DMS 273 treated with DMSO at 0.1 percent for 48 hours (cell line): Measurements from ENCODE around the gene ENTR1.

Source experiments
- DNase-seq: peaks from one replicate; lab custom pipeline; 2025; lab: John Stamatoyannopoulos, UW

ENTR1 gene, protein sequence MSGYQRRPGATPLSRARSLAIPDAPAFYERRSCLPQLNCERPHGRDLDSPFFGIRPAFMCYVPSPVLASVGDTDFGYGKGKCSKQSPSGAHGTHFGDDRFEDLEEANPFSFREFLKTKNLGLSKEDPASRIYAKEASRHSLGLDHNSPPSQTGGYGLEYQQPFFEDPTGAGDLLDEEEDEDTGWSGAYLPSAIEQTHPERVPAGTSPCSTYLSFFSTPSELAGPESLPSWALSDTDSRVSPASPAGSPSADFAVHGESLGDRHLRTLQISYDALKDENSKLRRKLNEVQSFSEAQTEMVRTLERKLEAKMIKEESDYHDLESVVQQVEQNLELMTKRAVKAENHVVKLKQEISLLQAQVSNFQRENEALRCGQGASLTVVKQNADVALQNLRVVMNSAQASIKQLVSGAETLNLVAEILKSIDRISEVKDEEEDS

GRCh38 chr9:136410500-136411287 lies at the start of gene ENTR1, which contains the start of gene PMPCA:
TSS of gene ENTR1 (minus strand) at chr9:136410614. CDS start at chr9:136410397, 217 bp downstream.
TSS of gene PMPCA (plus strand) at chr9:136410658. CDS start at chr9:136410669, 11 bp downstream.
- DNase-seq, result peak; percentile 52

DNA sequence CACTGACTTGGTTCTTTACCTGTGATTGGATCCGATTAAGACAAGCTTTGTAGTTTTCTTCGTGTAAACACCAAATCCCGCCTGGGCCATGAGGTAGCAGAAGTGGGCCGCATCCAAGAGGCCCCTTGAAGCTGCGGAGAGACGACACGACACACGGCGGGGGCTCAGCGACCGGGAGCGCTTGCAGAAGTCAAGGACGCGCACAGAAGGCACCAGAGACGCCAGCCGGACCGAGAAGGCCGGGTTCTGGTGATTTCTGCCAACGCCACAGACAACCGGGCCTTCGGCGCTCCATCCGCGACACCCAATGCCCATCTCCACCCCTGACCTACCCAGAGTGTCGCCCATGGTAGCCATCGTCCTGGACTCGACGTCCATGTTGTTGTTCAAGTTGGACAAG lies 49.0 kb upstream of the ENTR1 start:
- DNase-seq, result no peak

- DNase-seq, result no peak
These were observed 46.9 kb upstream of the ENTR1 start for GRCh38 chr9:136457326-136457725.

DNA sequence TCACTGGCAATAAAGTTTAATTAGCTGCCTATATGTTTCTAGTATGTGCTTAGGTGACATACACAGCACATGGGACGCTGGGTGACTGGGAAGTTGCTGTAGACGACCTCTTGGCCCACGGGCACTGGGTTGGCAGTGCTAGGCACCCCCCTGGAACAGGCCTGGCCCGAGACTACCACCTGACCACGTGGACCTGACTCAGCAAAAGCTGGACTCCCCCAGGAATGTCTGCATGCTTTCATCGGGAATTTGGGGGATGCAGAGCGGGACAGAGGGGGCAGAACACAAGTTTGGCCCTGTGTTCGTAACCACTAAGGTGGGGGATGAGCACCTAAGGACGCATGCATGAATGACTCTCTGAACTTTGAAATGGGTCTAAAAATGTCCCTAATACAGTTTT lies 45.8 kb upstream of the ENTR1 start:
- DNase-seq, result no peak

- DNase-seq, result no peak
These were observed 44.9 kb upstream of the ENTR1 start for GRCh38 chr9:136455043-136456002.

DNA sequence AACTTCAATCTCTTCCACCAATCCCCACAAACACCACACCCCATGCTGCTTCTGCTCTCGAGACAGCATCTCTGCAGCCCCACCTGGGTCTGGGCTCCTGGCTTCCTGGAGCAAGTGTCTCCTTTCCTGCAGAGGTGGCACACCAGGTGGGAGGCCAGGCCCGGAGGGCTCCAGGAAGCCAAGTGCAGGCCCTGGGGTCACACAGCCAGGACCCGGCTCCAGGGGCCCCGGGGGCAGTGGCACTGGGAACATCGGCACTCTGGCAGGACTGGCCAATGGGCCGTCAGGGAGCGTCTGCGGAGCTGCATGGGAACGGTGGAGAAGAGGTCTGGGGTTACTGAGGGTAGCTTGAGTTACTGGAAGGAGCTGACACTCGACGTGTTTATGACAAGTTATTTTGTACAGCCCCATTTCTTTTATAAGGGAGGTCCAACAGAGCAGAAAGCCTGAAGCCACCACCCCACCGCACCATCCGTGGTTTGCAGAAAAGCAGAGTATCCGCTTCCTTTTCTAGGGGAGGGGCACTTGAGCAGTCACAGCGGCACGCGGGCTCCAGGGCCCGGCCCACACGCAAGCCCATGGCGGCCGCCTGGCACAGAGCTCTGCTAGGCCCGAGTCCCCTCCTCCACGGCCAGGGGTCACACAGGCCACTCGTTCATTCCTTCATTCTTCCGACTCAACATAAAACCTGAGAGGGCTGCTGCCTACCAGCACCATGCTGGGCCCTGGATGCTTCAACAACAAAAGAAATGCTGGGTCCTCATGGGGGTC lies 43.8 kb upstream of the ENTR1 start:
- DNase-seq, result no peak

GRCh38 chr9:136453326-136453725 lies 42.9 kb upstream of the ENTR1 start:
- no peak for DNase-seq

- DNase-seq, result no peak
These were observed 40.9 kb upstream of the ENTR1 start for GRCh38 chr9:136451221-136451877.

- DNase-seq, result no peak
These were observed 38.2 kb upstream of the ENTR1 start for GRCh38 chr9:136448655-136449054.

DNA sequence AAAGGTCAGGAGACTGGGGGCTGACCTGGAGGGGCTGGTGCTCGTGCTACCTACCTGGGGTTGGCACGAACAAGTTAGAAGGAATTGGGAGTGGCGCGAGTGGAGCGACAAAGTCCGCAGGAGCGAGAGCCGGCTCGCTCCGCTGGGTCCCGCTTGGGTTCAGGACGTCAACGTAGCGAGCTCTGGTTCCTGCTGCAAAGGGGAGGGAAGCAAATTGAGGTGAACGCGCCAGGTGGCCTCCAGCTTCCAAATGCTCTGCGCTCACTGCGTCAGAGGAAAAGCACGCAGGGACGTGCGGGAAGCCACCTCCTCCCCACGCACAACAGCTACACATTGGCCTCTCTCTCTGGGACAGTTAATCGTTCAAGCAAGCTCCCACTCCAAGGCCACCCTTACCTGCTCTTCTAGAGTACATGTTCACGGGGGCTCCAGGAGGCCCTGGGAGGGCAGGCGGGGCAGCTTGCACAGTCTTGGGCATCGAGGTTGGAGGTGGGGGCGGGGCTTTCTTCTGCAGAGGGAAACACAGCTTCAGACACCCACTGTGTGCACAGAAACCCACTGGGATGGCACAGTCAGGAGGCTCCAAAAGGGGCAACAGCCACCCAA lies 36.9 kb upstream of the ENTR1 start:
- DNase-seq, result no peak

DNA sequence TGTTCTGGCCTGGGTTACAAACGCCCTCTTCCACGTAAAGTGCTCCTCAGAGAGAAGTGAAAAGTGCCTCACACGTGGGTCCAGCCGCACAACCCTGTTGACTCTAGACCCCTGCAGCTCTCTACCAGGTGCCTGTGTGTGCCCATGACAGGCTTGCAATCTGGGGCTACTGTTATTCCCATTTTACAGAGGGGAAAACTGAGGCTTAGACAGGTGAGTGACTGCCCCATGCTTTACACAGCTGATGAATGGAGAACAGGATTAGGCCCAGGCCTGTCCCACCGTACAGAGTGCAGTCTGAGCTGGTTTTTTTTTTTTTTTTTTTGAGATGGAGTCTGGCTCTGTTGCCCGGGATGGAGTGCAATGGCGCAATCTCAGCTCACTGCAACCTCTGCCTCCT lies 35.4 kb upstream of the ENTR1 start:
- no peak for DNase-seq

DNA sequence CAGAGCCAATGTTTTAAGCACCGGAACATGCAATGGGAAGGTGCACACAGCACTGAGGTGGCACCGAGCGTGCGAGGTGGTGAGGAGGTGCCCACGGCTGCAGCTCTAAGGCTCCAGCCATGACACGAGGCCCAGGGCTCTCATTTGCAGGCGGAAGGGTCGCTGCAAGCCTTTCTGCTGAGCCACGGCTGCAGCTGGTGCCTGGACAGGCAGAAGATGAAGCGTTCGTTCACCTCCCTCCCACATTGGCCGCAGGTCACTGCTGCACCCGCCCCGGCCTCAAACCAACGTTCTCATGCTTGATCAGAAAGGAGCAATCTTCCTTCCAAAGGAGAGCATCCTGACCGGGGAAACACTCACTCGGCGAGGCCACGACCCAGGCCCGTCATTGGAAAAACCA lies 33.7 kb upstream of the ENTR1 start:
- DNase-seq, result no peak

GRCh38 chr9:136443687-136444086 lies 33.3 kb upstream of the ENTR1 start:
- no peak for DNase-seq

DNA sequence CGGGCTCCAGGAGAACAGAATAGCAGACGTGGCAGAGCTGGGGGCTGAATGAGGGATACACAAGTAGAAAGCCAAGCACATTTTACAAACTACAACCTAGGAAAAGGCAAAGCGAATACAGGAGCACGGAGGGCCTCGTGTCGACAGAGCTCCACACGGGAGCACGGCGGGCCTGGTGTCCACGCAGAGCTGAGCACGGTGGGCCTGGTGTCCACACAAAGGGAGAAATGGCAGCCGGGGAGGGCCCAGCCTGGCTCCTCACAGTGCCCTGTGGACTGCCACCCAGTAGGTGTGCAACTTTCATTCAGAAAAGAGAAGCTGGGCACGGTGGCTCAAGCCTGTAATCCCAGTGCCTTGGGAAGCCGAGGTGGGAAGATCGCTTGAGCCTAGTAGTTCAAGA lies 32.7 kb upstream of the ENTR1 start:
- no peak for DNase-seq

- DNase-seq, result no peak
These were observed 31.9 kb upstream of the ENTR1 start for GRCh38 chr9:136442265-136442664.

DNA sequence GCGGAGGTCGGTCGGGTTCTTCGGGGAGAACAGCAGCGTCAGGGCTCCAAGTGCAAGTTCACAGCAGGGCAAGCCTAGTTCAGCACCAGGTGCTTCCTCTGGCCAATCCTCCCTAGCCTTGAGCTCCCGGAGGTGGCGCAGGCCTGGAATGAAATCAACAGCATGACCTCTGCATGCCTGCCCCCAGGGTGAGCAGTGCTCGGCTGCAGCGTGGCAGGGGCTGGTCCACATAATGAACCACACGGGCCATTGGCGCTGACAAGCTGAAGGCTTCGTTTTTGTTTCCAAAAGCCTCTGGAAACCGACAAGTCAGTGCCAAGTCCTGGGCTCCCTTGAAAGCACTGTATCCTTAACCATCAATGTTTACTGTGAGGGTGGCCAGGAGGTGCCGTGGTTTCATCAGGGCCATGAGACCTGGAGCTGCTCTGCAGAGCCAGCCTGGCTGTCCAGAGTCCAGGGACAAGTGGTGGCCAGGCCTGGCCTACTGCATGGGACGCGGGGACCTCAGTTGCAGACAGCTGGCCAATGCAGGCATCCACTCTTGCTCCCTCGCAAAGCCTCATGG lies 31.3 kb upstream of the ENTR1 start:
- no peak for DNase-seq

GRCh38 chr9:136441191-136441680 lies 30.8 kb upstream of the ENTR1 start:
- DNase-seq, result no peak

DNA sequence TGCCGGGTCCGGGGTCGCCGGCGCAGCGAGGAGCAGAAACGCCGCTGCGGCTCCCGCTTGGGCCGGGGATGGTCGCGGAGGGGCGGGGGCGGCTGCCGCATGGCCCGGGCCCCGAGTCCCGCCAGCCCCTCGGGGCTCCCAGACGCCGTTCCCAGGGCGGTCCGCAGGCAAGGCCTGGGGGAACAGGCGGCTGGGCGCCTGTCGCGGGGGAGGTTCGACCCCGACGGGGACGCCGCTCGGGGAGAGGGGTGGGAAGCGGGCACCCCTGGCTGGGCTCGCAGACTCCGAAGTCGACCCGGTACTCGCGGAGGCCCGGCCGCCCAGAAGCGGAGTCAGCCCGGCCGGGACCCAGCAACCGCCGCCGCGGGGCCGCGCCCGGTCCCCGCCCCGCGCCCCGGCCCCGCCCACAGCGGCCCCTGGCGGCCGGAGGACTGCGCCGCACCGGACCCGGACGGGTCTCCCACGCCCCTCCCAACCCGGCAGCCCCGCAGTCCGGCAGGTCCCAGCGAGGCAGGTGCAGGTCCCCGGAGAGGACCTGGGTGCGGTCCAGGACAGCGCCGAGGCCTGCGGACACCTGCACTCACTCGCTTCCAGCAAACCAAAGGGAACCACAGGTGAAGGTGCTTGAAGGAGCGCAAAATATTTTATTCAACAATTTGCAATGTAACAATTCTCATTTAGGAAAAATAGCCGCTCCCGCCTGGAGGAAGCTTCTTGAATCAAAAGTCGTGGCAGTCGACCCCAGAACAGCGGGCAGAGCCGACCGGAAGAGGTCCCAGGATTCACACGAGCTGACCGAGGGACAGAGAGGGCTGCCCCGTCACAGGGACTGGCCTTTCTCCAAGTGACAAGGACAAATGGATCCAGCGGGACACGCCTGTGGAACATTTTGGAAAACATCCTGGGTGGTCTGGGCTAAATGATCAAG lies 29.3 kb upstream of the ENTR1 start, which contains the start of gene INPP5E:
Gene INPP5E, minus strand, starts transcription at position 365 of the 928 bp plus-strand sequence. CDS start 426 bp downstream, outside the sequence.
- DNase-seq, result no peak
